CD1c-positive myeloid dendritic cell (primary cell): ENCODE results near the gene PIK3CB.
"Not testable (repeated sequence)": the region's sequence is repeated elsewhere in the genome, so short reads cannot be mapped to it uniquely, and the experiment has no call there.

Experiments used
- DNase-seq: peaks from one replicate; pipeline ENCODE4 v3.0.0-alpha.2; 2016; ENCODE audit errors: extremely low spot score

The PIK3CB gene

GRCh38 chr3:138806376-138807080 lies 28.2 kb downstream of the PIK3CB start:
- no peak for DNase-seq

GRCh38 chr3:138803006-138803653 lies 31.6 kb downstream of the PIK3CB start:
- DNase-seq = no peak

DNA sequence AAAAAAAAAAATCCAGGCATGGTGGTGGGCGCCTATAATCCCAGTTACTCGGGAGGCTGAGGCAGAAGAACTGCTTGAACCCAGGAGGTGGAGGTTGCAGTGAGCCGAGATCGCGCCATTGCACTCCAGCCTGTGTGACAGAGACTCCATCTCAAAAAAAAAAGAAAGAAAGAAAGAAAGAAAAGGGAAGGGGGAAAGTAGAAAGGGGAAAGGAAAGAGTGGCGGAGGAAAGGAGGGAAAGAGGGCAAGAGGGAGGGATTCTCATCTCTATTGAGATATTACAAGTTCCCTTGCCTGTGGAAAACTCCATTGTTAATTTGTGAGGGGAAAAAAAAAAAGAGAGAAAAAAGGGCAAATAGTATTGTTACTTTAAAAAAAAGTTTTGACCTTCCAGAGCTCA lies 32.5 kb downstream of the PIK3CB start:
- DNase-seq = not testable (repeated sequence)

DNA sequence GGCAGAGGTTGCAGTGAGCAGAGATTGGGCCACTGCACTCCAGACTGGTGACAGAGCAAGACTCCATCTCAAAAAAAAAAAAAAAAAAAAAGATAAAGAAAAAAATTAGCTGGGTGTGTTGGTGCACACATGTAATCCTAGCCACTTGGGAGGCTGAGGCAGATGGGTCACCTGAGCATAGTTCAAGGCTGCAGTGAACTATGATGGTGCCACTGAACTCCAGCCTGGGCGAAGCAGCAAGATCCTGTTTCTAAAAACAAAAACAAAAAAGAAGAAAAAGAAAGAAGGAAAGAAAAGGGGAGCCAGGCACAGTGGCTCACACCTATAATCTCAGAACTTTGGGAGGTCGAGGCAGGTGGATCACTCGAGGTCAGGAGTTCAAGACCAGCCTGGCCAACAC lies 32.9 kb downstream of the PIK3CB start:
- no peak for DNase-seq

GRCh38 chr3:138800248-138800647 lies 34.5 kb downstream of the PIK3CB start:
- no peak for DNase-seq

DNA sequence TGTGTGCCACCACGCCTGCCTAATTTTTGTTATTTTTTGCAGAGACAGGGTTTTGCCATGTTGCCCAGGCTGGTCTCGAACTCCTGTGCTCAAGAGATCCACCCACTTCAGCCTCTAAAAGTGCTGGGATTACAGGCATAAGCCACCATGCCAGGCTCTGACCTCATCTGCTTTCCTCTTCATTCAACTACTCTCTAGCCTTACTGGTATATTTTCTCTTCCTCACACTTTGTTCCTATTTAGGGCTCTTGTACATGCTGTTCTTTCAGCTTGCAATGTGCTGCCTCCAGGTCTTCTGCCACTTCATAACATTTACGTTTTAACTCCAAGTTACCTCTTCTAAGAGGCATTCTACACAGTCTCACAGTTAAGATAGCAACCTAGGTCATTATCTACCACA lies 34.9 kb downstream of the PIK3CB start:
- no peak for DNase-seq

DNA sequence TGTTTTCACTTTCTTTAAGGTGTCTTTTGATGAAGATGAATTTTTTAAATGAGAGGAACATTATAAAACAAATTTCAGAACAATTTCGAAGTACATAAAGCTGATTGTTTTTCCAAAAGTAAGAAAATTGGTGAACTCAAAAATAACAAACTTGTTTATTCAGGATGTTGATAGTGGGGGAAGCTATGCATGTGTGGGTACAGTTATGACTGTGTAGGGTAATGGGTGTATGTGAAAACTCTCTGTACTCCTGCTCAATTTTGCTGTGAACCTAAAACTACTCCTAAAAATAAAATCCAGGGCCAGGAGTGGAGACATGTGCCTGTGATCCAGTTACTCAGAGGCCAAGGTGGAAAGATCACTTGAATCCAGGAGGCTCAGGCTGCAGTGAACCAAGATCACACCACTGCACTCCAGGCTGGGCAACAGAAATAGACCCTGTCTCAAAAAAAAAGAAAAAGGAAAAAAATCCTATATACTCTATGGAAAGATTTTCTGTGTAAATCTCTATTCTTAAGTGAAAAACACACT lies 37.2 kb downstream of the PIK3CB start:
- DNase-seq = no peak

GRCh38 chr3:138796761-138797160 lies 38.0 kb downstream of the PIK3CB start:
- no peak for DNase-seq

- DNase-seq = peak; percentile 85
These were observed 47.9 kb downstream of the PIK3CB start for GRCh38 chr3:138786788-138787271.

DNA sequence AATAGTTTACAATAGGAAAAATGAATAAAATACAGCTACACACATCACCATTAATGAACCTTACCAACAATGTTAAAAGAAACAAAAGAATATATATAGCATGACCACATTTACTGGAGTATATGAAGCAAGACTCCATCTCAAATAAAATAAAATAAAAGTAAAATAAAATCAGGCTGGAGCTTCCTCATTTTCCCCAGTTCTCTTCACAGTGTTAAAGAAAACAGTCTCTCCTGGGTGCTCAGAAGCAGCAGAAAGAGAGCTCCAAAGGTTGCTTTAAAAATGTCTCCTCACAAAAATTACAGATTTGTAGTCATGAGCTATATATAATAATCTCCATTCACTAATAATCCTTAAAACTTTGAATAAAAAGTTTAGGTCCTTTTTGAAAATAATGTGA lies 48.8 kb downstream of the PIK3CB start:
- DNase-seq = peak; percentile 22

GRCh38 chr3:138785362-138785857 lies 49.3 kb downstream of the PIK3CB start:
- not testable (repeated sequence) for DNase-seq

- DNase-seq = no peak
These were observed 52.0 kb downstream of the PIK3CB start for GRCh38 chr3:138782755-138783154.

GRCh38 chr3:138781012-138781470 lies 53.7 kb downstream of the PIK3CB start:
- DNase-seq = peak; percentile 20

GRCh38 chr3:138778643-138779042 lies 56.1 kb downstream of the PIK3CB start:
- DNase-seq = no peak

DNA sequence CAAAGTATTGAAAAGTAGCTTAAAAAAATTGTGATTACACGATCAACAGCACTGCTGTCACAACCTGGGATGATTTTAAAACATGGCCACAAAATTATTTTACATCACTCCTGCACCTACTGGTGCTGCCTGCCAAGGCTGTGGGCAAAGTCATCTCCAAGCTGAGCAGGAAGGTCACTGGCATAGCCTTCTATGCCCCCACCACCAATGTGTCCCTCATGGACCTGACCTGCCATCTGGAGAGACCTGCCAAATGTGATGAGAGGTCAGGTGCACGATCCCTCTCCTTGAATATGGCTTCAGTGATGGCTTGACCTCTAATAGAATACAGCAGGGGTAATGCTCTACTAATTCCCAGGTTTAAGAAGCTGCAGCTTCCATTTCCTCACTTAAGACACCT lies 57.8 kb downstream of the PIK3CB start:
- no peak for DNase-seq

DNA sequence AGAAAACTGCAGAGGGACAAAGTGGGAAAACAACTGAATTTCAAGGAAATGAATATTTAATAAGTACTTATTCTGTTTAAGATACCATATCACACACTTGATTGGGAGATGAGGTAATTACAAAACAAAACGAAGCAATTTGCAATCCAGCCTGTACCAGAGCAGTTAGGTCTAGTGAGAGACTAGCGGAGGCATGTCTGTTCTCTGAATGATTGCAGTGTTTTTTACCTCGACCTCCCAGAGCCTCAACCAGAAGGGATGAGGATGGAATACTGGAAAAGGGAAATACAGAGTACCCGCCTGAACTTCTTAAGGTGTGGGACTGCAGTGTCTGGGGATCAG lies 59.5 kb downstream of the PIK3CB start:
- no peak for DNase-seq

- DNase-seq = peak; percentile 62
These were observed 60.0 kb downstream of the PIK3CB start for GRCh38 chr3:138774529-138775253.

- no peak for DNase-seq
These were observed 63.1 kb downstream of the PIK3CB start for GRCh38 chr3:138771585-138771984.

DNA sequence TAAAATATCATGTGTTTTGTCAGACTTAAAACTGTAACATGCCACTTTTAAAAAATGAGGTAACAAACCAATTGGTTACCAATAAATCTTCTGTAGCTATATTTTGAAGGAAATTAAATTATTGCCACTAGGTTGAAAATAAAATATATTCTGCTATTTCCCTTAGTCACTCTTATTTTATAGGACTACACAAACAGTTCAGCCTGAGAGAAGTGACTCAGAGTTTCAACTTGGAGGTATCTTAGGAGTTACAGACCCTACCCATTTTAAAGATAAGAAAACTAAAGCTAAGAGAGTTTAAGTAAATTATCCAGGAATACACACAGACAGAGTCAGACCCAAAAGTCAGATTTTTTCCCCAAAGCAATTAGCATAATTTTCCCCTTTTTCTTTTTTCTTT lies 65.1 kb downstream of the PIK3CB start:
- DNase-seq = no peak

- DNase-seq = no peak
These were observed 65.8 kb downstream of the PIK3CB start for GRCh38 chr3:138768946-138769345.

GRCh38 chr3:138768125-138768524 lies 66.6 kb downstream of the PIK3CB start:
- no peak for DNase-seq

- no peak for DNase-seq
These were observed 67.1 kb downstream of the PIK3CB start for GRCh38 chr3:138767498-138768104.
